ENCODE measurements around the gene VSX2. TPM values are rescaled to one million over a fixed set of nuclear protein-coding genes. Genes with fewer than 3 reads are reported as not detected.
A peak's percentile ranks its signal among the peaks of the same experiment; 100 is the strongest.
"Not testable (repeated sequence)": the region's sequence is repeated elsewhere in the genome, so short reads cannot be mapped to it uniquely, and the experiment has no call there.

Gene VSX2
- total RNA-seq, 1 experiment from 2014 or later = not detected

GRCh38 chr14:74257941-74258763 lies 18.9 kb downstream of the VSX2 start:
- Histone ChIP-seq H3K4me3 (peak overlapping the region; percentile 35), H3K27ac (no peak overlapping the region), H3K9me3 (replicated peaks) (no peaks in the 10 kb centered on the region), H3K36me3 (no peaks in the 10 kb centered on the region), H3K27me3 (replicated peaks) (peaks cover 20% of the 10 kb centered on the region), H3K4me1 (replicated peaks) (peaks cover 4% of the 10 kb centered on the region)
- no peak for DNase-seq (ENCODE audit: low read depth in 1 of 2, low spot score in 2 of 2)

GRCh38 chr14:74258764-74259035 lies 19.5 kb downstream of the VSX2 start:
- Histone ChIP-seq H3K27ac (no peak overlapping the region), H3K36me3 (no peaks in the 10 kb centered on the region), H3K4me1 (replicated peaks) (peaks cover 4% of the 10 kb centered on the region), H3K9me3 (replicated peaks) (no peaks in the 10 kb centered on the region), H3K4me3 (no peak overlapping the region), H3K27me3 (replicated peaks) (peaks cover 15% of the 10 kb centered on the region)
- DNase-seq (ENCODE audit: low read depth in 1 of 2, low spot score in 2 of 2) = no peak

GRCh38 chr14:74259513-74259912 lies 20.3 kb downstream of the VSX2 start:
- no peak for DNase-seq (ENCODE audit: low read depth in 1 of 2, low spot score in 2 of 2)
- no peaks in the 10 kb centered on the region for H3K36me3 ChIP-seq
- peaks cover 4% of the 10 kb centered on the region for H3K4me1 ChIP-seq (replicated peaks)
- H3K4me3 ChIP-seq = no peak overlapping the region
- no peaks in the 10 kb centered on the region for H3K9me3 ChIP-seq (replicated peaks)
- H3K27me3 ChIP-seq (replicated peaks) = peaks cover 15% of the 10 kb centered on the region
- H3K27ac ChIP-seq = no peak overlapping the region

- Histone ChIP-seq H3K36me3 (no peaks in the 10 kb centered on the region), H3K27me3 (replicated peaks) (peaks cover 15% of the 10 kb centered on the region), H3K9me3 (replicated peaks) (no peaks in the 10 kb centered on the region), H3K4me1 (replicated peaks) (peaks cover 4% of the 10 kb centered on the region), H3K27ac (no peak overlapping the region), H3K4me3 (no peak overlapping the region)
- no peak for DNase-seq (ENCODE audit: low read depth in 1 of 2, low spot score in 2 of 2)
Measured at GRCh38 chr14:74260525-74261233, 21.4 kb downstream of the VSX2 start.

GRCh38 chr14:74261288-74261687 lies 22.0 kb downstream of the VSX2 start:
- DNase-seq (ENCODE audit: low read depth in 1 of 2, low spot score in 2 of 2) = no peak
- Histone ChIP-seq H3K4me3 (no peak overlapping the region), H3K36me3 (no peaks in the 10 kb centered on the region), H3K27ac (no peak overlapping the region), H3K4me1 (replicated peaks) (peaks cover 4% of the 10 kb centered on the region), H3K27me3 (replicated peaks) (peaks cover 15% of the 10 kb centered on the region), H3K9me3 (replicated peaks) (no peaks in the 10 kb centered on the region)

- Histone ChIP-seq H3K4me3 (no peak overlapping the region), H3K9me3 (replicated peaks) (no peaks in the 10 kb centered on the region), H3K4me1 (replicated peaks) (peaks cover 4% of the 10 kb centered on the region), H3K36me3 (no peaks in the 10 kb centered on the region), H3K27me3 (replicated peaks) (peaks cover 12% of the 10 kb centered on the region), H3K27ac (no peak overlapping the region)
- DNase-seq (ENCODE audit: low read depth in 1 of 2, low spot score in 2 of 2) = no peak
Measured at GRCh38 chr14:74262076-74262475, 22.8 kb downstream of the VSX2 start.

- no peaks in the 10 kb centered on the region for H3K4me1 ChIP-seq (replicated peaks)
- no peaks in the 10 kb centered on the region for H3K9me3 ChIP-seq (replicated peaks)
- no peak overlapping the region for H3K4me3 ChIP-seq
- no peak overlapping the region for H3K27ac ChIP-seq
- no peak for DNase-seq (ENCODE audit: low read depth in 1 of 2, low spot score in 2 of 2)
- H3K27me3 ChIP-seq (replicated peaks) = peaks cover 4% of the 10 kb centered on the region
- no peaks in the 10 kb centered on the region for H3K36me3 ChIP-seq
Measured at GRCh38 chr14:74263181-74263580, 23.9 kb downstream of the VSX2 start.

GRCh38 chr14:74263921-74264320 lies 24.7 kb downstream of the VSX2 start:
- DNase-seq (ENCODE audit: low read depth in 1 of 2, low spot score in 2 of 2) = no peak
- Histone ChIP-seq H3K27me3 (replicated peaks) (no peaks in the 10 kb centered on the region), H3K36me3 (no peaks in the 10 kb centered on the region), H3K9me3 (replicated peaks) (no peaks in the 10 kb centered on the region), H3K4me3 (no peak overlapping the region), H3K4me1 (replicated peaks) (no peaks in the 10 kb centered on the region), H3K27ac (no peak overlapping the region)

GRCh38 chr14:74265301-74265965 lies 26.2 kb downstream of the VSX2 start:
- H3K4me1 ChIP-seq (replicated peaks) = peaks cover 5% of the 10 kb centered on the region
- no peak overlapping the region for H3K4me3 ChIP-seq
- no peaks in the 10 kb centered on the region for H3K9me3 ChIP-seq (replicated peaks)
- H3K36me3 ChIP-seq = no peaks in the 10 kb centered on the region
- H3K27ac ChIP-seq = no peak overlapping the region
- no peak for DNase-seq (ENCODE audit: low read depth in 1 of 2, low spot score in 2 of 2)
- no peaks in the 10 kb centered on the region for H3K27me3 ChIP-seq (replicated peaks)

- DNase-seq (ENCODE audit: low read depth in 1 of 2, low spot score in 2 of 2) = no peak
- Histone ChIP-seq H3K27me3 (replicated peaks) (no peaks in the 10 kb centered on the region), H3K27ac (no peak overlapping the region), H3K36me3 (no peaks in the 10 kb centered on the region), H3K4me1 (replicated peaks) (peaks cover 10% of the 10 kb centered on the region), H3K4me3 (no peak overlapping the region), H3K9me3 (replicated peaks) (no peaks in the 10 kb centered on the region)
Measured at GRCh38 chr14:74267588-74267987, 28.3 kb downstream of the VSX2 start.

- peak; percentile 72 to 75 for DNase-seq (ENCODE audit: low read depth in 1 of 2, low spot score in 2 of 2)
- not testable (repeated sequence) for H3K4me1 ChIP-seq (replicated peaks); H3K27me3 ChIP-seq (replicated peaks); H3K4me3 ChIP-seq; H3K9me3 ChIP-seq (replicated peaks); H3K36me3 ChIP-seq
- peak overlapping the region; percentile 52 for H3K27ac ChIP-seq
Measured at GRCh38 chr14:74270382-74271177, 31.3 kb downstream of the VSX2 start.

GRCh38 chr14:74271365-74271764 lies 32.1 kb downstream of the VSX2 start:
- H3K4me1 ChIP-seq (replicated peaks) = peaks cover 10% of the 10 kb centered on the region
- no peak overlapping the region for H3K4me3 ChIP-seq
- no peak for DNase-seq (ENCODE audit: low read depth in 1 of 2, low spot score in 2 of 2)
- no peaks in the 10 kb centered on the region for H3K36me3 ChIP-seq
- no peaks in the 10 kb centered on the region for H3K9me3 ChIP-seq (replicated peaks)
- no peaks in the 10 kb centered on the region for H3K27me3 ChIP-seq (replicated peaks)
- no peak overlapping the region for H3K27ac ChIP-seq

GRCh38 chr14:74275241-74275841 lies 36.1 kb downstream of the VSX2 start:
- DNase-seq (ENCODE audit: low read depth in 1 of 2, low spot score in 2 of 2) = no peak
- H3K27me3 ChIP-seq (replicated peaks) = no peaks in the 10 kb centered on the region
- no peaks in the 10 kb centered on the region for H3K36me3 ChIP-seq
- no peak overlapping the region for H3K27ac ChIP-seq
- H3K4me1 ChIP-seq (replicated peaks) = peaks cover 5% of the 10 kb centered on the region
- no peaks in the 10 kb centered on the region for H3K9me3 ChIP-seq (replicated peaks)
- H3K4me3 ChIP-seq = no peak overlapping the region
